ENCODE results near the gene IQGAP2.

IQGAP2 gene

GRCh38 chr5:76449606-76450005 is 46.5 kb downstream of the IQGAP2 start:
- DNase-seq (ENCODE audit: low spot score) = no peak

- no peak for DNase-seq (ENCODE audit: low spot score)
These were observed 47.0 kb downstream of the IQGAP2 start for GRCh38 chr5:76450054-76450453.

GRCh38 chr5:76451031-76451701 is 48.1 kb downstream of the IQGAP2 start:
- DNase-seq (ENCODE audit: low spot score) = no peak

GRCh38 chr5:76455531-76456133 is 52.5 kb downstream of the IQGAP2 start:
- DNase-seq (ENCODE audit: low spot score) = no peak

GRCh38 chr5:76456258-76456657 is 53.2 kb downstream of the IQGAP2 start:
- DNase-seq (ENCODE audit: low spot score) = no peak

- peak; percentile 58 for DNase-seq (ENCODE audit: low spot score)
These were observed 54.8 kb downstream of the IQGAP2 start for GRCh38 chr5:76457674-76458485.

- DNase-seq (ENCODE audit: low spot score) = no peak
These were observed 55.4 kb downstream of the IQGAP2 start for GRCh38 chr5:76458486-76458830.

- no peak for DNase-seq (ENCODE audit: low spot score)
These were observed 57.0 kb downstream of the IQGAP2 start for GRCh38 chr5:76460104-76460503.

GRCh38 chr5:76462097-76462667 is 59.1 kb downstream of the IQGAP2 start:
- no peak for DNase-seq (ENCODE audit: low spot score)

GRCh38 chr5:76467216-76467615 is 64.1 kb downstream of the IQGAP2 start:
- no peak for DNase-seq (ENCODE audit: low spot score)

GRCh38 chr5:76468635-76469425 is 65.7 kb downstream of the IQGAP2 start:
- no peak for DNase-seq (ENCODE audit: low spot score)

- DNase-seq (ENCODE audit: low spot score) = no peak
These were observed 66.7 kb downstream of the IQGAP2 start for GRCh38 chr5:76469656-76470290.

GRCh38 chr5:76470976-76471375 is 67.9 kb downstream of the IQGAP2 start:
- DNase-seq (ENCODE audit: low spot score) = no peak

- no peak for DNase-seq (ENCODE audit: low spot score)
These were observed 68.3 kb downstream of the IQGAP2 start for GRCh38 chr5:76471406-76471805.

- DNase-seq (ENCODE audit: low spot score) = no peak
These were observed 68.9 kb downstream of the IQGAP2 start for GRCh38 chr5:76471987-76472334.

GRCh38 chr5:76472335-76473008 is 69.4 kb downstream of the IQGAP2 start:
- peak; percentile 57 for DNase-seq (ENCODE audit: low spot score)

- no peak for DNase-seq (ENCODE audit: low spot score)
These were observed 69.9 kb downstream of the IQGAP2 start for GRCh38 chr5:76473009-76473336.

GRCh38 chr5:76473661-76474060 is 70.6 kb downstream of the IQGAP2 start:
- no peak for DNase-seq (ENCODE audit: low spot score)

- no peak for DNase-seq (ENCODE audit: low spot score)
These were observed 71.3 kb downstream of the IQGAP2 start for GRCh38 chr5:76474377-76474776.

GRCh38 chr5:76475385-76475784 is 72.3 kb downstream of the IQGAP2 start:
- no peak for DNase-seq (ENCODE audit: low spot score)

- DNase-seq (ENCODE audit: low spot score) = peak; percentile 76
These were observed 72.9 kb downstream of the IQGAP2 start for GRCh38 chr5:76475936-76476335.

All from LoVo (cell line).